ENCODE data around the gene UNC50.

UNC50 gene

GRCh38 chr2:98582523-98582922 lies 25.9 kb upstream of the UNC50 start:
- no peaks in the 10 kb centered on the region for H3K4me1 ChIP-seq (ENCODE audit: low read depth, poor library complexity, severe bottlenecking)
- no peak overlapping the region for H3K4me2 ChIP-seq
- H3K27me3 ChIP-seq (ENCODE audit: insufficient read depth, low read depth): no peaks in the 10 kb centered on the region
- H3K36me3 ChIP-seq (ENCODE audit: insufficient read depth): no peaks in the 10 kb centered on the region
- no peaks in the 10 kb centered on the region for H4K20me1 ChIP-seq (ENCODE audit: insufficient read depth)
- H2AFZ ChIP-seq (ENCODE audit: low read depth): no peak overlapping the region
- H3K79me2 ChIP-seq (ENCODE audit: insufficient read depth, low read depth): no peaks in the 10 kb centered on the region
- H3K27ac ChIP-seq: no peak overlapping the region
- H3K4me3 ChIP-seq (IDR thresholded peaks at IDR 0.05; ENCODE audit: insufficient read depth, low read depth, low read length): no peak overlapping the region
- H3K9ac ChIP-seq: no peak overlapping the region
- TF ChIP-seq CTCF (conservative IDR thresholded peaks at IDR 0.05; ENCODE audit: low read depth, low read length): no peak

GRCh38 chr2:98583276-98583675 lies 25.1 kb upstream of the UNC50 start:
- no peaks in the 10 kb centered on the region for H3K36me3 ChIP-seq (ENCODE audit: insufficient read depth)
- no peak overlapping the region for H3K4me2 ChIP-seq
- no peaks in the 10 kb centered on the region for H3K79me2 ChIP-seq (ENCODE audit: insufficient read depth, low read depth)
- H3K4me1 ChIP-seq (ENCODE audit: low read depth, poor library complexity, severe bottlenecking): no peaks in the 10 kb centered on the region
- no peaks in the 10 kb centered on the region for H3K27me3 ChIP-seq (ENCODE audit: insufficient read depth, low read depth)
- TF ChIP-seq CTCF (conservative IDR thresholded peaks at IDR 0.05; ENCODE audit: low read depth, low read length): no peak
- H3K4me3 ChIP-seq (IDR thresholded peaks at IDR 0.05; ENCODE audit: insufficient read depth, low read depth, low read length): no peak overlapping the region
- H3K27ac ChIP-seq: no peak overlapping the region
- H4K20me1 ChIP-seq (ENCODE audit: insufficient read depth): no peaks in the 10 kb centered on the region
- no peak overlapping the region for H2AFZ ChIP-seq (ENCODE audit: low read depth)
- no peak overlapping the region for H3K9ac ChIP-seq

- TF ChIP-seq CTCF (conservative IDR thresholded peaks at IDR 0.05; ENCODE audit: low read depth, low read length): no peak
- Histone ChIP-seq H3K4me1 (ENCODE audit: low read depth, poor library complexity, severe bottlenecking) (no peaks in the 10 kb centered on the region), H3K4me3 (IDR thresholded peaks at IDR 0.05; ENCODE audit: insufficient read depth, low read depth, low read length) (no peak overlapping the region), H3K36me3 (ENCODE audit: insufficient read depth) (no peaks in the 10 kb centered on the region), H3K79me2 (ENCODE audit: insufficient read depth, low read depth) (no peaks in the 10 kb centered on the region), H2AFZ (ENCODE audit: low read depth) (no peak overlapping the region), H4K20me1 (ENCODE audit: insufficient read depth) (no peaks in the 10 kb centered on the region), H3K27me3 (ENCODE audit: insufficient read depth, low read depth) (no peaks in the 10 kb centered on the region), H3K9ac (no peak overlapping the region), H3K27ac (no peak overlapping the region), H3K4me2 (no peak overlapping the region)
Observed at GRCh38 chr2:98583816-98584618, 24.4 kb upstream of the UNC50 start.

- no peaks in the 10 kb centered on the region for H3K27me3 ChIP-seq (ENCODE audit: insufficient read depth, low read depth)
- no peak for TF ChIP-seq CTCF (conservative IDR thresholded peaks at IDR 0.05; ENCODE audit: low read depth, low read length)
- no peak overlapping the region for H3K9ac ChIP-seq
- H3K36me3 ChIP-seq (ENCODE audit: insufficient read depth): no peaks in the 10 kb centered on the region
- H3K79me2 ChIP-seq (ENCODE audit: insufficient read depth, low read depth): no peaks in the 10 kb centered on the region
- no peak overlapping the region for H3K4me3 ChIP-seq (IDR thresholded peaks at IDR 0.05; ENCODE audit: insufficient read depth, low read depth, low read length)
- no peaks in the 10 kb centered on the region for H3K4me1 ChIP-seq (ENCODE audit: low read depth, poor library complexity, severe bottlenecking)
- H3K4me2 ChIP-seq: no peak overlapping the region
- H3K27ac ChIP-seq: no peak overlapping the region
- no peak overlapping the region for H2AFZ ChIP-seq (ENCODE audit: low read depth)
- H4K20me1 ChIP-seq (ENCODE audit: insufficient read depth): no peaks in the 10 kb centered on the region
Observed at GRCh38 chr2:98585386-98585785, 23.0 kb upstream of the UNC50 start.

All from KMS-11 (cell line).